Measurements from ENCODE around the gene ACE2. TPM values are rescaled to one million over a fixed set of nuclear protein-coding genes. Genes with fewer than 3 reads are reported as not detected.

The ACE2 gene
- total and polyA plus RNA-seq, 9 of the 15 experiments (the other 6 are each of a cell fraction or from before 2014, with no cell fraction given) = 0.03 to 0.09 (median 0.07) TPM; not detected in 6

DNA sequence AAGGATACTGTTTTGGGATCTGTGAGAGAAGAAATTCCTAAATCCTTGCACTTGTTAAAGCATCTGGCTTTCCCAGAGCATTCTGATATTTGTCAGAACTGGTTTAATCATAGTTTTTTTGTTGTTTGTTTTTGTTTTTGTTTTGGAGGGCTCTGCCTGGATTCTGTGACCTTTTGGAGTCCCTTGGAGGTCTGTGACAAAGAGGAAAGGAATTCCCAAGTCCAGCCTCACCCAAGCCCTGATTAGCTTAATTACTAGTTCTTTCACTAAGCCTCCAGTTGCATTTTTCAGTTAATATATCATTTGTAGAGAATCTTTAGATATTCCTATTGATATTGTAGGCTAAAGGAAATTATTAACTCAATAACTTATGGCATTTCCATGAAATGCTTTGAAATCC is 711 bp downstream of the ACE2 start (continued):
- TF ChIP-seq, protein P1, sequence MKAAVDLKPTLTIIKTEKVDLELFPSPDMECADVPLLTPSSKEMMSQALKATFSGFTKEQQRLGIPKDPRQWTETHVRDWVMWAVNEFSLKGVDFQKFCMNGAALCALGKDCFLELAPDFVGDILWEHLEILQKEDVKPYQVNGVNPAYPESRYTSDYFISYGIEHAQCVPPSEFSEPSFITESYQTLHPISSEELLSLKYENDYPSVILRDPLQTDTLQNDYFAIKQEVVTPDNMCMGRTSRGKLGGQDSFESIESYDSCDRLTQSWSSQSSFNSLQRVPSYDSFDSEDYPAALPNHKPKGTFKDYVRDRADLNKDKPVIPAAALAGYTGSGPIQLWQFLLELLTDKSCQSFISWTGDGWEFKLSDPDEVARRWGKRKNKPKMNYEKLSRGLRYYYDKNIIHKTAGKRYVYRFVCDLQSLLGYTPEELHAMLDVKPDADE (conservative IDR thresholded peaks at IDR 0.05; ENCODE audit: control insufficient read depth, low read depth, low read length) = no peak
- TF ChIP-seq RAD51 (IDR thresholded peaks at IDR 0.05; ENCODE audit: borderline replicate concordance, low read depth) (no peak), CCNT2 (IDR thresholded peaks at IDR 0.05; ENCODE audit: borderline replicate concordance, extremely low read depth, insufficient read length, low read depth, low read length) (no peak)

DNA sequence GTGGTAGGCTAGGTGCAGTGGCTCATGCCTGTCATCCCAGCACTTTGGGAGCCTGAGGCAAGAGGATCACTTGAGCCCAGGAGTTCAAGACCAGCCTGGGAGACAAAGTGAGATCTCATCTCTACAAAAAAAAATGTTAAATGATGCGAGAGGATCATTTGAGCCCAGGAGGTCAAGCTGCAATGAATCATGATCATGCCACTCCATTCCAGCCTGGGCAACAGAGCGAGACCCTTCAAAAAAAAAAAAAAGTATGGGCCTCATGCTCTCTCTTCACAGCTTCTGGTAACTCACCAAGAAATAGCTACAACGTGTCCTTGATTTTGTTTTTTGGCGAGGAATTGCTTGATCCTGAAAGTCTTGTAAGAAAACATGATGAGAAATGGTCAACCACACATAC is 1.3 kb downstream of the ACE2 start:
- FAIRE-seq = no peak
- in situ Hi-C loops (cut with MboI) = no loop called here

More for the DNA sequence above, 1.3 kb downstream of the ACE2 start:
- no peaks in the 10 kb centered on the region for H3K4me1 ChIP-seq (replicated peaks in 1 of 2; ENCODE audit: control insufficient read depth in 2 of 2, insufficient read depth in 2 of 2, low read length in 2 of 2)
- no peaks in the 10 kb centered on the region for H3K9me3 ChIP-seq (replicated peaks; ENCODE audit: control insufficient read depth, insufficient read depth, low read depth, low read length)
- intact Hi-C loops (cut with micrococcal nuclease) = no loop called here
- ATAC-seq (no peak), DNase-seq (ENCODE audit: extremely low read depth in 1 of 4, low spot score in 3 of 4) (no peak)
- no peak overlapping the region for H3K4me2 ChIP-seq (ENCODE audit: insufficient read depth, low read length)
- H3K36me3 ChIP-seq (ENCODE audit: control insufficient read depth, insufficient read depth, low read length) = no peaks in the 10 kb centered on the region
- POLR2A ChIA-PET = no interaction called here
- no peaks in the 10 kb centered on the region for H3K79me2 ChIP-seq (ENCODE audit: control insufficient read depth, insufficient read depth, low read length)
- no peak overlapping the region for H3K27ac ChIP-seq (ENCODE audit: extremely low read depth, low read depth, low read length)
- H4K20me1 ChIP-seq (replicated peaks; ENCODE audit: control insufficient read depth, insufficient read depth, low read length) = no peaks in the 10 kb centered on the region
- H3K4me3 ChIP-seq = no peak overlapping the region
- TF ChIP-seq ZNF184 (CRISPR knock-in tag; IDR thresholded peaks at IDR 0.05) = no peak
- no peak for TF ChIP-seq ZNF766 (CRISPR knock-in tag; conservative IDR thresholded peaks at IDR 0.05)
- no peak for TF ChIP-seq ETS2 (tag; IDR thresholded peaks at IDR 0.05; ENCODE audit: borderline replicate concordance, poor library complexity, severe bottlenecking)
- no peak for TF ChIP-seq HNRNPUL1 (IDR thresholded peaks at IDR 0.05; ENCODE audit: low read length)
- no peak for TF ChIP-seq ILK (tag; IDR thresholded peaks at IDR 0.05; ENCODE audit: borderline replicate concordance, low read depth)
- TF ChIP-seq, protein P2, sequence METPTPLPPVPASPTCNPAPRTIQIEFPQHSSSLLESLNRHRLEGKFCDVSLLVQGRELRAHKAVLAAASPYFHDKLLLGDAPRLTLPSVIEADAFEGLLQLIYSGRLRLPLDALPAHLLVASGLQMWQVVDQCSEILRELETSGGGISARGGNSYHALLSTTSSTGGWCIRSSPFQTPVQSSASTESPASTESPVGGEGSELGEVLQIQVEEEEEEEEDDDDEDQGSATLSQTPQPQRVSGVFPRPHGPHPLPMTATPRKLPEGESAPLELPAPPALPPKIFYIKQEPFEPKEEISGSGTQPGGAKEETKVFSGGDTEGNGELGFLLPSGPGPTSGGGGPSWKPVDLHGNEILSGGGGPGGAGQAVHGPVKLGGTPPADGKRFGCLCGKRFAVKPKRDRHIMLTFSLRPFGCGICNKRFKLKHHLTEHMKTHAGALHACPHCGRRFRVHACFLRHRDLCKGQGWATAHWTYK (CRISPR knock-in tag; IDR thresholded peaks at IDR 0.05) = no peak
- TF ChIP-seq HNRNPK (IDR thresholded peaks at IDR 0.05; ENCODE audit: low read depth, low read length, poor library complexity, severe bottlenecking) = no peak
- no peak for TF ChIP-seq RBM15 (IDR thresholded peaks at IDR 0.05; ENCODE audit: insufficient read depth, low read length)
- no peak for TF ChIP-seq U2AF1 (optimal IDR thresholded peaks at IDR 0.05; ENCODE audit: low read depth, low read length)
- TF ChIP-seq XRCC3 (IDR thresholded peaks at IDR 0.05) = no peak
- no peak for TF ChIP-seq ZNF785 (CRISPR knock-in tag; IDR thresholded peaks at IDR 0.05)
- no peak for TF ChIP-seq DNMT1 (IDR thresholded peaks at IDR 0.05)
- TF ChIP-seq ZNF165 (CRISPR knock-in tag; IDR thresholded peaks at IDR 0.05; ENCODE audit: borderline replicate concordance) = no peak
- TF ChIP-seq, protein P3, sequence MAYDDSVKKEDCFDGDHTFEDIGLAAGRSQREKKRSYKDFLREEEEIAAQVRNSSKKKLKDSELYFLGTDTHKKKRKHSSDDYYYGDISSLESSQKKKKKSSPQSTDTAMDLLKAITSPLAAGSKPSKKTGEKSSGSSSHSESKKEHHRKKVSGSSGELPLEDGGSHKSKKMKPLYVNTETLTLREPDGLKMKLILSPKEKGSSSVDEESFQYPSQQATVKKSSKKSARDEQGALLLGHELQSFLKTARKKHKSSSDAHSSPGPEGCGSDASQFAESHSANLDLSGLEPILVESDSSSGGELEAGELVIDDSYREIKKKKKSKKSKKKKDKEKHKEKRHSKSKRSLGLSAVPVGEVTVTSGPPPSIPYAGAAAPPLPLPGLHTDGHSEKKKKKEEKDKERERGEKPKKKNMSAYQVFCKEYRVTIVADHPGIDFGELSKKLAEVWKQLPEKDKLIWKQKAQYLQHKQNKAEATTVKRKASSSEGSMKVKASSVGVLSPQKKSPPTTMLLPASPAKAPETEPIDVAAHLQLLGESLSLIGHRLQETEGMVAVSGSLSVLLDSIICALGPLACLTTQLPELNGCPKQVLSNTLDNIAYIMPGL (CRISPR knock-in tag; IDR thresholded peaks at IDR 0.05) = no peak
- no peak for TF ChIP-seq TAF1 (IDR thresholded peaks at IDR 0.05; ENCODE audit: control insufficient read depth, extremely low read depth, insufficient read depth, low read length, severe bottlenecking)
- no peaks in the 10 kb centered on the region for H3K9me1 ChIP-seq (ENCODE audit: control insufficient read depth, insufficient read depth, low read length)
- no TSS peak for BruUV-seq (replicated peaks)
- H2AFZ ChIP-seq (ENCODE audit: low read depth, low read length) = no peak overlapping the region
- CTCF ChIA-PET (ENCODE audit: low intra/inter-chr PET ratio) = no interaction called here
- H3K9ac ChIP-seq (ENCODE audit: insufficient read depth in 1 of 2, low read depth in 2 of 2, low read length in 2 of 2) = no peak overlapping the region
- H3K27me3 ChIP-seq (ENCODE audit: control insufficient read depth in 2 of 2, insufficient read depth in 2 of 2, low read length in 2 of 2) = no peaks in the 10 kb centered on the region
- WGBS (ENCODE audit: insufficient coverage, low coverage, missing lambda C conversion rate) = 0% methylated on average over 3 of the region's 4 CpGs
